HepG2 (cell line): Measurements from ENCODE around the gene CCNYL1. TPM values are rescaled to one million over a fixed set of nuclear protein-coding genes. Genes with fewer than 3 reads are reported as not detected.

ENCODE experiments used
- FOXK2 ChIP-seq: fragments of 450-650 bp; IDR thresholded peaks from 2 replicates; pipeline ENCODE4 v1.6.1; 2016
- FOXP1 ChIP-seq, 2 experiments: fragments of 450-650 bp in 1 of 2; IDR thresholded peaks; 2 replicates each; pipeline ENCODE4 v1.6.1; 2017 to 2018; ENCODE audit warnings: antibody characterized with exemption in 1 of 2
- KLF12 ChIP-seq: sonication (generic); formaldehyde crosslinking; IDR thresholded peaks from 2 replicates; pipeline ENCODE4 v1.4.0; 2020; ENCODE audit warnings: missing genetic modification reagents, borderline replicate concordance
- PRDM4 ChIP-seq: sonication (generic); formaldehyde crosslinking; IDR thresholded peaks from 2 replicates; pipeline ENCODE4 v1.9.0; 2021; ENCODE audit warnings: missing genetic modification reagents, borderline replicate concordance
- REL ChIP-seq: sonication (generic); formaldehyde crosslinking; conservative IDR thresholded peaks from 2 replicates; pipeline ENCODE4 v1.8.0; 2022; ENCODE audit warnings: mild to moderate bottlenecking, missing genetic modification reagents, moderate library complexity
- ZBTB42 ChIP-seq: sonication (generic); formaldehyde crosslinking; IDR thresholded peaks from 2 replicates; pipeline ENCODE4 v1.5.0; 2020; ENCODE audit warnings: mild to moderate bottlenecking, missing genetic modification reagents
- ZBTB8A ChIP-seq: sonication (generic); formaldehyde crosslinking; IDR thresholded peaks from 2 replicates; pipeline ENCODE4 v1.4.0; 2020; ENCODE audit warnings: mild to moderate bottlenecking, low read depth, missing genetic modification reagents, borderline replicate concordance
- ZFP82 ChIP-seq: sonication (generic); formaldehyde crosslinking; IDR thresholded peaks from 2 replicates; pipeline ENCODE4 v1.5.1; 2020; ENCODE audit warnings: mild to moderate bottlenecking, missing genetic modification reagents, borderline replicate concordance
- ZNF101 ChIP-seq: sonication (generic); formaldehyde crosslinking; IDR thresholded peaks from 2 replicates; pipeline ENCODE4 v1.4.0; 2020; ENCODE audit warnings: mild to moderate bottlenecking, low read depth, missing genetic modification reagents, borderline replicate concordance
- ZNF569 ChIP-seq: sonication (generic); formaldehyde crosslinking; IDR thresholded peaks from 2 replicates; pipeline ENCODE4 v1.5.0; 2020; ENCODE audit warnings: mild to moderate bottlenecking, missing genetic modification reagents, moderate library complexity, borderline replicate concordance
- ZNF703 ChIP-seq: sonication (generic); formaldehyde crosslinking; IDR thresholded peaks from 2 replicates; pipeline ENCODE4 v1.5.1; 2020; ENCODE audit warnings: missing genetic modification reagents, mild to moderate bottlenecking, moderate library complexity, borderline replicate concordance
- polyA plus RNA-seq, 8 experiments: library from polyadenylated mRNA; depleted of rRNA in 3 of 8; stranded (reverse) in 7 of 8; unstranded in 1 of 8; fragments of >200 nt; fragmentation: Illumina TruSeq in 4 of 8; extraction: Trizol in 4 of 8; gene quantifications; 2 replicates each; pipeline versions ENCODE4 v1.2.1 to v1.2.3, GENCODE V29; 2011 to 2016; ENCODE audit warnings: low read depth in 4 of 8, missing spikeins in 1 of 8, mixed read lengths in 1 of 8; ENCODE audit not compliant: insufficient read depth in 1 of 8
- total RNA-seq, 5 experiments: library from RNA; depleted of rRNA; stranded (reverse); fragments of >200 nt; fragmentation: Illumina TruSeq; extraction: Trizol; gene quantifications; 2 replicates each; pipeline ENCODE4 v1.2.3, GENCODE V29; 2016; ENCODE audit warnings: low read depth in 1 of 5
- TF ChIP-seq, protein P1 (sequence below): IDR thresholded peaks from 2 replicates; pipeline ENCODE4 v1.6.1; 2016; ENCODE audit warnings: missing compliant biosample characterization, missing genetic modification reagents, borderline replicate concordance
- TF ChIP-seq, protein P2 (sequence below): sonication (generic); formaldehyde crosslinking; IDR thresholded peaks from 2 replicates; pipeline ENCODE4 v1.4.0; 2020; ENCODE audit warnings: mild to moderate bottlenecking, missing genetic modification reagents, borderline replicate concordance
- TF ChIP-seq, protein P3 (sequence below): sonication (generic); formaldehyde crosslinking; IDR thresholded peaks from 2 replicates; pipeline ENCODE4 v1.4.0; 2020; ENCODE audit warnings: missing genetic modification reagents, borderline replicate concordance

Gene CCNYL1
- total and polyA plus RNA-seq, 2 of the 13 experiments (the other 11 are each of a cell fraction or from before 2014, with no cell fraction given): 12.5 to 16.2 TPM

DNA sequence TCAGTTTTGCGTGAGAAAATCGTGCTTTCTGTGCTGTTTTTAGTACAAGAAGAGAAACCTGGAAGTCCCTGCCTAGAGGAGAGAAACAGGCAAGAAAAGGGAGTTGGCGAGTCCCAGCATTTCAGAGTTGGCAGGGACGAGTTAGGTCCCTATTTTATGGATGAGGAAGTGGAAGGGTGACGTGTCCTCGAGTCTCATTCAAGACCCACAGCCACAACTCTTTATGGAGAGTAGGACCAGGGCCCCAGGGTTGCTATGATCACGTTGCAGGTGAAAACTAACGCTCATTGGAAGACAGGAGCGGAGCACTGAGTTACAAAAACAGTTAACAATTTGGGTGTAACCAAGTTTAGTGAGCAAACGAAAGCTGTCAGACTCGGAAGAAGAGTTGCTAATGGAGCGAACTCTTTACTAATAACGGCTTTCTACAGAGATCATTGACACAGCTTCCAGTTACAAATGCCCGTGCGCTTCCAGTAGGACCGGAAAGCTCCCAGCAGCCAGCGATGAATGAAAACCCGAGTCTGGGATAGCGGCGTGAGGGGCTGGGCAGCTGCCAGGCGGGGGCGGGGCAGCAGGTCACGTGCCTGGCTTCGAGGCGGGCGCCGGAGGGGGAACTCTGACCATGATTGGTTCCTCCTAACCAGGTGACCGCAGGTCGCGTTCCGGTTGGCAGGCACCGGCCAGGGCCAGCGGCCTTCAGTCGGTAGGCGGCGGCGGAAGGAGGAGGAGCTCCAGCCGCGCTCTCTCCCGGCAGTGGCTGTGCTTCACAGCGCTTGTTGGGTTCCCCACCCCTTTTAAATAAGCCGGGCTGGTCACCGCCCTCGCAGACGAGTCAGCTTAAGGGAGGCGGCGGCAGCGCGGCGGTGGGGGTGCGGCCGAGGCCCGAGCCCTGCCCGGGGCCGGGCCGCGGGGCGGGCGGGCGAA, at the start of gene CCNYL1 (continued):
- TF ChIP-seq KLF12 (peak; percentile 40; the same call in 1 of the 2 replicates), ZBTB8A (no peak), REL (CRISPR knock-in tag) (0 out of 2 replicates have a peak, but pooled peaks have one; percentile 9), ZNF101 (CRISPR knock-in tag) (no peak), ZFP82 (0 out of 2 replicates have a peak, but pooled peaks have one; percentile 60), ZNF569 (CRISPR knock-in tag) (no peak), PRDM4 (CRISPR knock-in tag) (no peak), ZBTB42 (CRISPR knock-in tag) (no peak), ZNF703 (CRISPR knock-in tag) (no peak), FOXK2 (no peak), FOXP1 (IDR thresholded peaks at IDR 0.05) (no peak), FOXP1 (CRISPR knock-in tag; IDR thresholded peaks at IDR 0.05) (no peak)
- TF ChIP-seq, protein P1, sequence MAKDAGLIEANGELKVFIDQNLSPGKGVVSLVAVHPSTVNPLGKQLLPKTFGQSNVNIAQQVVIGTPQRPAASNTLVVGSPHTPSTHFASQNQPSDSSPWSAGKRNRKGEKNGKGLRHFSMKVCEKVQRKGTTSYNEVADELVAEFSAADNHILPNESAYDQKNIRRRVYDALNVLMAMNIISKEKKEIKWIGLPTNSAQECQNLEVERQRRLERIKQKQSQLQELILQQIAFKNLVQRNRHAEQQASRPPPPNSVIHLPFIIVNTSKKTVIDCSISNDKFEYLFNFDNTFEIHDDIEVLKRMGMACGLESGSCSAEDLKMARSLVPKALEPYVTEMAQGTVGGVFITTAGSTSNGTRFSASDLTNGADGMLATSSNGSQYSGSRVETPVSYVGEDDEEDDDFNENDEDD (CRISPR knock-in tag): peak; percentile 50; the same call in 1 of the 2 replicates
- TF ChIP-seq, protein P2, sequence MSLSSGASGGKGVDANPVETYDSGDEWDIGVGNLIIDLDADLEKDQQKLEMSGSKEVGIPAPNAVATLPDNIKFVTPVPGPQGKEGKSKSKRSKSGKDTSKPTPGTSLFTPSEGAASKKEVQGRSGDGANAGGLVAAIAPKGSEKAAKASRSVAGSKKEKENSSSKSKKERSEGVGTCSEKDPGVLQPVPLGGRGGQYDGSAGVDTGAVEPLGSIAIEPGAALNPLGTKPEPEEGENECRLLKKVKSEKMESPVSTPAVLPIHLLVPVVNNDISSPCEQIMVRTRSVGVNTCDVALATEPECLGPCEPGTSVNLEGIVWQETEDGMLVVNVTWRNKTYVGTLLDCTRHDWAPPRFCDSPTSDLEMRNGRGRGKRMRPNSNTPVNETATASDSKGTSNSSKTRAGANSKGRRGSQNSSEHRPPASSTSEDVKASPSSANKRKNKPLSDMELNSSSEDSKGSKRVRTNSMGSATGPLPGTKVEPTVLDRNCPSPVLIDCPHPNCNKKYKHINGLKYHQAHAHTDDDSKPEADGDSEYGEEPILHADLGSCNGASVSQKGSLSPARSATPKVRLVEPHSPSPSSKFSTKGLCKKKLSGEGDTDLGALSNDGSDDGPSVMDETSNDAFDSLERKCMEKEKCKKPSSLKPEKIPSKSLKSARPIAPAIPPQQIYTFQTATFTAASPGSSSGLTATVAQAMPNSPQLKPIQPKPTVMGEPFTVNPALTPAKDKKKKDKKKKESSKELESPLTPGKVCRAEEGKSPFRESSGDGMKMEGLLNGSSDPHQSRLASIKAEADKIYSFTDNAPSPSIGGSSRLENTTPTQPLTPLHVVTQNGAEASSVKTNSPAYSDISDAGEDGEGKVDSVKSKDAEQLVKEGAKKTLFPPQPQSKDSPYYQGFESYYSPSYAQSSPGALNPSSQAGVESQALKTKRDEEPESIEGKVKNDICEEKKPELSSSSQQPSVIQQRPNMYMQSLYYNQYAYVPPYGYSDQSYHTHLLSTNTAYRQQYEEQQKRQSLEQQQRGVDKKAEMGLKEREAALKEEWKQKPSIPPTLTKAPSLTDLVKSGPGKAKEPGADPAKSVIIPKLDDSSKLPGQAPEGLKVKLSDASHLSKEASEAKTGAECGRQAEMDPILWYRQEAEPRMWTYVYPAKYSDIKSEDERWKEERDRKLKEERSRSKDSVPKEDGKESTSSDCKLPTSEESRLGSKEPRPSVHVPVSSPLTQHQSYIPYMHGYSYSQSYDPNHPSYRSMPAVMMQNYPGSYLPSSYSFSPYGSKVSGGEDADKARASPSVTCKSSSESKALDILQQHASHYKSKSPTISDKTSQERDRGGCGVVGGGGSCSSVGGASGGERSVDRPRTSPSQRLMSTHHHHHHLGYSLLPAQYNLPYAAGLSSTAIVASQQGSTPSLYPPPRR (CRISPR knock-in tag): no peak; the same call in 1 of the 2 replicates
- TF ChIP-seq, protein P3, sequence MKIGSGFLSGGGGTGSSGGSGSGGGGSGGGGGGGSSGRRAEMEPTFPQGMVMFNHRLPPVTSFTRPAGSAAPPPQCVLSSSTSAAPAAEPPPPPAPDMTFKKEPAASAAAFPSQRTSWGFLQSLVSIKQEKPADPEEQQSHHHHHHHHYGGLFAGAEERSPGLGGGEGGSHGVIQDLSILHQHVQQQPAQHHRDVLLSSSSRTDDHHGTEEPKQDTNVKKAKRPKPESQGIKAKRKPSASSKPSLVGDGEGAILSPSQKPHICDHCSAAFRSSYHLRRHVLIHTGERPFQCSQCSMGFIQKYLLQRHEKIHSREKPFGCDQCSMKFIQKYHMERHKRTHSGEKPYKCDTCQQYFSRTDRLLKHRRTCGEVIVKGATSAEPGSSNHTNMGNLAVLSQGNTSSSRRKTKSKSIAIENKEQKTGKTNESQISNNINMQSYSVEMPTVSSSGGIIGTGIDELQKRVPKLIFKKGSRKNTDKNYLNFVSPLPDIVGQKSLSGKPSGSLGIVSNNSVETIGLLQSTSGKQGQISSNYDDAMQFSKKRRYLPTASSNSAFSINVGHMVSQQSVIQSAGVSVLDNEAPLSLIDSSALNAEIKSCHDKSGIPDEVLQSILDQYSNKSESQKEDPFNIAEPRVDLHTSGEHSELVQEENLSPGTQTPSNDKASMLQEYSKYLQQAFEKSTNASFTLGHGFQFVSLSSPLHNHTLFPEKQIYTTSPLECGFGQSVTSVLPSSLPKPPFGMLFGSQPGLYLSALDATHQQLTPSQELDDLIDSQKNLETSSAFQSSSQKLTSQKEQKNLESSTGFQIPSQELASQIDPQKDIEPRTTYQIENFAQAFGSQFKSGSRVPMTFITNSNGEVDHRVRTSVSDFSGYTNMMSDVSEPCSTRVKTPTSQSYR (CRISPR knock-in tag): no peak
